H9 (cell line): ENCODE data around the gene ITGA1. TPM values are rescaled to one million over a fixed set of nuclear protein-coding genes. Genes with fewer than 3 reads are reported as not detected.

Experiments used
- DNase-seq: peaks from one replicate; pipeline ENCODE4 v3.0.0-alpha.2; 2017
- H2AFZ ChIP-seq: one replicate; pipeline ENCODE4 v1.6.1; 2013; ENCODE audit warnings: mild to moderate bottlenecking, low read length, control low read depth, moderate library complexity
- H2AK5ac ChIP-seq: 2 replicates; pipeline ENCODE4 v1.6.1; 2013; ENCODE audit warnings: low read length, control low read depth, mixed read lengths; ENCODE audit not compliant: insufficient read length
- H2BK120ac ChIP-seq: one replicate; pipeline ENCODE4 v1.6.1; 2013; ENCODE audit warnings: low read depth, mild to moderate bottlenecking, low read length, control low read depth, inconsistent platforms; ENCODE audit not compliant: poor library complexity, severe bottlenecking
- H2BK12ac ChIP-seq: 2 replicates; pipeline ENCODE4 v1.6.1; 2013; ENCODE audit warnings: low read length, control low read depth, mixed read lengths, low read depth; ENCODE audit not compliant: insufficient read length
- H2BK15ac ChIP-seq: 2 replicates; pipeline ENCODE4 v1.6.1; 2013; ENCODE audit warnings: low read depth, low read length, control low read depth
- H2BK20ac ChIP-seq: one replicate; pipeline ENCODE4 v1.6.1; 2013; ENCODE audit warnings: low read depth, mild to moderate bottlenecking, low read length, control low read depth, inconsistent platforms; ENCODE audit not compliant: poor library complexity, severe bottlenecking
- H2BK5ac ChIP-seq: 2 replicates; pipeline ENCODE4 v1.6.1; 2013; ENCODE audit warnings: low read length, control low read depth, mixed read lengths; ENCODE audit not compliant: insufficient read length
- H3K14ac ChIP-seq: 2 replicates; pipeline ENCODE4 v1.6.1; 2013; ENCODE audit warnings: low read length, control low read depth; ENCODE audit not compliant: insufficient read depth
- H3K18ac ChIP-seq: 2 replicates; pipeline ENCODE4 v1.6.1; 2013; ENCODE audit warnings: low read depth, mild to moderate bottlenecking, mixed read lengths, low read length, control low read depth; ENCODE audit not compliant: insufficient read length
- H3K23ac ChIP-seq: 2 replicates; pipeline ENCODE4 v1.6.1; 2013; ENCODE audit warnings: low read length, control low read depth, mixed read lengths, low read depth; ENCODE audit not compliant: insufficient read length
- H3K23me2 ChIP-seq: 2 replicates; pipeline ENCODE4 v1.6.1; 2013; ENCODE audit warnings: low read depth, mild to moderate bottlenecking, mixed read lengths, low read length, control low read depth; ENCODE audit not compliant: insufficient read length, poor library complexity, severe bottlenecking
- H3K27ac ChIP-seq: 2 replicates; pipeline ENCODE4 v1.5.1; 2013; ENCODE audit warnings: low read length, control low read depth, mixed read lengths, low read depth; ENCODE audit not compliant: insufficient read length
- H3K27me3 ChIP-seq: 2 replicates; pipeline ENCODE4 v1.6.1; 2013; ENCODE audit warnings: low read length, control low read depth, inconsistent platforms; ENCODE audit not compliant: insufficient read depth
- H3K4ac ChIP-seq: 2 replicates; pipeline ENCODE4 v1.6.1; 2013; ENCODE audit warnings: low read depth, mild to moderate bottlenecking, control low read depth, inconsistent platforms, low read length, moderate library complexity
- H3K4me1 ChIP-seq: 2 replicates; pipeline ENCODE4 v1.6.1; 2013; ENCODE audit warnings: low read length, control low read depth, inconsistent platforms; ENCODE audit not compliant: insufficient read depth
- H3K4me2 ChIP-seq: 2 replicates; pipeline ENCODE4 v1.6.1; 2013; ENCODE audit warnings: low read length, control low read depth, mixed read lengths; ENCODE audit not compliant: insufficient read length, insufficient read depth
- H3K56ac ChIP-seq: 2 replicates; pipeline ENCODE4 v1.6.1; 2013; ENCODE audit warnings: low read depth, mild to moderate bottlenecking, mixed read lengths, low read length, control low read depth; ENCODE audit not compliant: insufficient read length
- H3K79me1 ChIP-seq: 2 replicates; pipeline ENCODE4 v1.6.1; 2013; ENCODE audit warnings: low read depth, mild to moderate bottlenecking, moderate library complexity, low read length, control low read depth, inconsistent platforms; ENCODE audit not compliant: insufficient read depth, poor library complexity, severe bottlenecking
- H3K79me2 ChIP-seq: 2 replicates; pipeline ENCODE4 v1.6.1; 2013; ENCODE audit warnings: low read length, control low read depth, inconsistent platforms; ENCODE audit not compliant: insufficient read depth
- H3K9ac ChIP-seq: 2 replicates; pipeline ENCODE4 v1.6.1; 2013; ENCODE audit warnings: low read length, control low read depth, mixed read lengths; ENCODE audit not compliant: insufficient read length; ENCODE audit errors: extremely low read depth
- H3K9me3 ChIP-seq: one replicate; pipeline ENCODE4 v1.6.1; 2013; ENCODE audit warnings: low read depth, low read length, inconsistent platforms; ENCODE audit not compliant: control insufficient read depth
- H3T11ph ChIP-seq: one replicate; pipeline ENCODE4 v1.6.1; 2013; ENCODE audit warnings: mild to moderate bottlenecking, low read length, control low read depth, inconsistent platforms
- H4K20me1 ChIP-seq: one replicate; pipeline ENCODE4 v1.6.1; 2013; ENCODE audit not compliant: control insufficient read depth, insufficient read length, insufficient read depth
- H4K5ac ChIP-seq: 2 replicates; pipeline ENCODE4 v1.6.1; 2013; ENCODE audit warnings: low read depth, mild to moderate bottlenecking, mixed read lengths, low read length, control low read depth; ENCODE audit not compliant: insufficient read length
- H4K8ac ChIP-seq: replicated peaks from 2 replicates; pipeline ENCODE4 v1.6.1; 2013; ENCODE audit warnings: low read length, control low read depth, mixed read lengths, low read depth; ENCODE audit not compliant: insufficient read length
- H4K91ac ChIP-seq: 2 replicates; pipeline ENCODE4 v1.6.1; 2013; ENCODE audit warnings: low read depth, mild to moderate bottlenecking, moderate library complexity, mixed read lengths, low read length, control low read depth; ENCODE audit not compliant: insufficient read length
- H3K27ac Mint-ChIP-seq, 3 experiments: 2 replicates in 2 of 3; 3 replicates in 1 of 3; pipeline ENCODE4 v1.8.0; 2020 to 2021; ENCODE audit warnings: mixed read lengths in 3 of 3, mild to moderate bottlenecking in 1 of 3, moderate library complexity in 1 of 3
- H3K27me3 Mint-ChIP-seq: 2 replicates; pipeline ENCODE4 v1.8.0; 2021; ENCODE audit warnings: low read depth, mild to moderate bottlenecking, moderate library complexity, mixed read lengths
- H3K36me3 Mint-ChIP-seq, 3 experiments: 2 replicates in 2 of 3; 3 replicates in 1 of 3; pipeline ENCODE4 v1.8.0; 2020 to 2021; ENCODE audit warnings: low read depth in 3 of 3, mixed read lengths in 3 of 3; ENCODE audit not compliant: insufficient read depth in 1 of 3
- H3K4me1 Mint-ChIP-seq, 2 experiments: 2 replicates each; pipeline ENCODE4 v1.8.0; 2020; ENCODE audit warnings: mixed read lengths in 2 of 2
- H3K4me3 Mint-ChIP-seq, 2 experiments: 2 replicates in 1 of 2; 3 replicates in 1 of 2; pipeline ENCODE4 v1.8.0; 2020 to 2021; ENCODE audit warnings: mild to moderate bottlenecking in 2 of 2, mixed read lengths in 2 of 2, moderate library complexity in 1 of 2
- H3K9me3 Mint-ChIP-seq, 2 experiments: 2 replicates in 1 of 2; 3 replicates in 1 of 2; pipeline ENCODE4 v1.8.0; 2020; ENCODE audit warnings: mild to moderate bottlenecking in 2 of 2, mixed read lengths in 2 of 2, moderate library complexity in 1 of 2
- WGBS: extraction: QIAGEN DNeasy Blood & Tissue Kit; methylation state at CpG from one replicate; pipeline ENCODE4 v1.1.7; 2013; ENCODE audit warnings: missing lambda C conversion rate, low lambda C conversion rate, mixed read lengths; ENCODE audit not compliant: insufficient read length; ENCODE audit errors: extremely low coverage; 5-methylcytosine and 5-hydroxymethylcytosine counted together
- total RNA-seq: library from RNA; stranded (reverse); gene quantifications from 2 replicates; pipeline ENCODE4 v1.2.1, GENCODE V29; 2021
- TF ChIP-seq, protein P1 (sequence below): fragments of 200-600 bp; sonication (generic); conservative IDR thresholded peaks from 3 replicates; pipeline ENCODE4 v1.8.0; 2021; ENCODE audit warnings: antibody characterized with exemption, mild to moderate bottlenecking

The ITGA1 gene
- total RNA-seq, 1 experiment from 2014 or later = 3.9 TPM

GRCh38 chr5:52777186-52777585 lies 10.5 kb upstream of the ITGA1 start:
- Histone ChIP-seq H3K56ac (no peak overlapping the region), H3K27me3 (no peaks in the 10 kb centered on the region), H3K9me3 (no peaks in the 10 kb centered on the region), H3K23ac (no peak overlapping the region), H3K9ac (no peak overlapping the region), H2BK20ac (no peak overlapping the region), H3K79me2 (no peaks in the 10 kb centered on the region), H3K14ac (no peak overlapping the region), H2AK5ac (no peak overlapping the region), H4K91ac (no peak overlapping the region), H3K27ac (no peak overlapping the region), H3K79me1 (no peaks in the 10 kb centered on the region), H3K18ac (no peak overlapping the region), H3T11ph (no peak overlapping the region), H2BK15ac (no peak overlapping the region), H3K4ac (no peak overlapping the region), H2BK120ac (no peak overlapping the region), H3K4me2 (no peak overlapping the region), H3K23me2 (no peaks in the 10 kb centered on the region), H4K20me1 (no peaks in the 10 kb centered on the region), H3K4me1 (no peaks in the 10 kb centered on the region), H4K5ac (no peak overlapping the region), H4K8ac (no peak overlapping the region), H2AFZ (no peak overlapping the region), H2BK5ac (no peak overlapping the region), H2BK12ac (no peak overlapping the region)
- TF ChIP-seq, protein P1, sequence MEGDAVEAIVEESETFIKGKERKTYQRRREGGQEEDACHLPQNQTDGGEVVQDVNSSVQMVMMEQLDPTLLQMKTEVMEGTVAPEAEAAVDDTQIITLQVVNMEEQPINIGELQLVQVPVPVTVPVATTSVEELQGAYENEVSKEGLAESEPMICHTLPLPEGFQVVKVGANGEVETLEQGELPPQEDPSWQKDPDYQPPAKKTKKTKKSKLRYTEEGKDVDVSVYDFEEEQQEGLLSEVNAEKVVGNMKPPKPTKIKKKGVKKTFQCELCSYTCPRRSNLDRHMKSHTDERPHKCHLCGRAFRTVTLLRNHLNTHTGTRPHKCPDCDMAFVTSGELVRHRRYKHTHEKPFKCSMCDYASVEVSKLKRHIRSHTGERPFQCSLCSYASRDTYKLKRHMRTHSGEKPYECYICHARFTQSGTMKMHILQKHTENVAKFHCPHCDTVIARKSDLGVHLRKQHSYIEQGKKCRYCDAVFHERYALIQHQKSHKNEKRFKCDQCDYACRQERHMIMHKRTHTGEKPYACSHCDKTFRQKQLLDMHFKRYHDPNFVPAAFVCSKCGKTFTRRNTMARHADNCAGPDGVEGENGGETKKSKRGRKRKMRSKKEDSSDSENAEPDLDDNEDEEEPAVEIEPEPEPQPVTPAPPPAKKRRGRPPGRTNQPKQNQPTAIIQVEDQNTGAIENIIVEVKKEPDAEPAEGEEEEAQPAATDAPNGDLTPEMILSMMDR = no peak
- Mint-ChIP-seq H3K9me3 (no peaks in the 10 kb centered on the region), H3K4me1 (peaks cover 16 to 17% of the 10 kb centered on the region in 2 experiments), H3K4me3 (no peak overlapping the region), H3K27me3 (no peaks in the 10 kb centered on the region), H3K36me3 (no peaks in the 10 kb centered on the region; a peak in 1 of 7 replicates), H3K27ac (no peak overlapping the region)
- no CpG with 5 or more reads among the region's 4 CpGs for WGBS
- no peak for DNase-seq
